Raji (cell line): ENCODE results near the gene PRR16.

Experiments used
- POLR2A ChIP-seq: IDR thresholded peaks from 2 replicates; pipeline ENCODE4 v1.6.1; 2011; ENCODE audit warnings: low read depth, low read length, control low read depth; ENCODE audit not compliant: insufficient read depth

Gene PRR16

GRCh38 chr5:120454094-120454798 is 9.9 kb upstream of the PRR16 start:
- TF ChIP-seq POLR2A = no peak

GRCh38 chr5:120456006-120456405 is 8.1 kb upstream of the PRR16 start:
- TF ChIP-seq POLR2A = no peak

- no peak for TF ChIP-seq POLR2A
Measured at GRCh38 chr5:120457839-120458507, 6.1 kb upstream of the PRR16 start.

GRCh38 chr5:120461251-120461650 is 2.8 kb upstream of the PRR16 start:
- no peak for TF ChIP-seq POLR2A

GRCh38 chr5:120463006-120463680 is 957 bp upstream of the PRR16 start:
- TF ChIP-seq POLR2A = no peak

- TF ChIP-seq POLR2A = no peak
Measured at GRCh38 chr5:120464627-120465435, 731 bp downstream of the PRR16 start.

GRCh38 chr5:120465436-120465961 is 1.4 kb downstream of the PRR16 start:
- TF ChIP-seq POLR2A = no peak

- no peak for TF ChIP-seq POLR2A
Measured at GRCh38 chr5:120466341-120467006, 2.4 kb downstream of the PRR16 start.

- no peak for TF ChIP-seq POLR2A
Measured at GRCh38 chr5:120471971-120472370, 7.9 kb downstream of the PRR16 start.

GRCh38 chr5:120472911-120473310 is 8.8 kb downstream of the PRR16 start:
- TF ChIP-seq POLR2A = no peak

- TF ChIP-seq POLR2A = no peak
Measured at GRCh38 chr5:120473332-120473731, 9.2 kb downstream of the PRR16 start.

- TF ChIP-seq POLR2A = no peak
Measured at GRCh38 chr5:120476063-120476462, 12.0 kb downstream of the PRR16 start.

GRCh38 chr5:120479066-120479465 is 15.0 kb downstream of the PRR16 start:
- no peak for TF ChIP-seq POLR2A

GRCh38 chr5:120499876-120500563 is 35.9 kb downstream of the PRR16 start:
- TF ChIP-seq POLR2A = no peak
